Body of pancreas (tissue), 4 donors: Measurements from ENCODE around the gene MXI1.

ENCODE experiments used
- CTCF ChIP-seq, 7 experiments: fragments of 450-650 bp in 4 of 7; fragments of 200-600 bp in 3 of 7; sonication (generic) in 3 of 7; IDR thresholded peaks; one replicate each; pipeline ENCODE4 v1.5.1; 2016 to 2019; ENCODE audit warnings: antibody characterized with exemption in 7 of 7
- POLR2A ChIP-seq, 3 donors: fragments of 450-650 bp; IDR thresholded peaks; one replicate each; pipeline ENCODE4 v1.6.1; 2016; ENCODE audit warnings: antibody characterized with exemption in 3 of 3, mild to moderate bottlenecking in 2 of 3

- TF ChIP-seq CTCF (IDR thresholded peaks at IDR 0.05) (no peak), POLR2A (IDR thresholded peaks at IDR 0.05) (no peak)
These were observed 8.1 kb downstream of the MXI1 start for GRCh38 chr10:110215286-110216170.
